Ovary (tissue), 9 donors: ENCODE results near the gene RANBP10. TPM values are rescaled to one million over a fixed set of nuclear protein-coding genes. Genes with fewer than 3 reads are reported as not detected.

Source experiments
- DNase-seq, 5 donors: peaks; one replicate each; pipeline ENCODE4 v3.0.0-alpha.2; 2019 to 2020
- H3K27ac ChIP-seq, 2 donors: fragments of 200-600 bp; one replicate each; pipeline versions ENCODE4 v1.5.1 to v1.8.0; 2019 to 2022
- H3K27me3 ChIP-seq: fragments of 200-600 bp; one replicate; pipeline ENCODE4 v1.8.0; 2022
- H3K36me3 ChIP-seq: fragments of 200-600 bp; sonication (generic); one replicate; pipeline ENCODE4 v1.5.1; 2019
- H3K4me1 ChIP-seq: one replicate; pipeline ENCODE4 v1.8.1; 2013; ENCODE audit warnings: mild to moderate bottlenecking, moderate library complexity; ENCODE audit not compliant: insufficient read depth
- H3K4me3 ChIP-seq: fragments of 200-600 bp; sonication (generic); one replicate; pipeline ENCODE4 v1.5.1; 2017
- H3K9me3 ChIP-seq, 2 donors: fragments of 200-600 bp in 1 of 2; sonication (generic) in 1 of 2; one replicate each; pipeline versions ENCODE4 v1.5.1 to v1.8.1; 2013 to 2019; ENCODE audit warnings: mild to moderate bottlenecking in 1 of 2, moderate library complexity in 1 of 2
- CTCF ChIP-seq, 3 donors: fragments of 450-650 bp in 2 of 3; fragments of 200-600 bp in 1 of 3; IDR thresholded peaks; one replicate each; pipeline versions ENCODE4 v1.5.1 to v1.8.0; 2016 to 2022; ENCODE audit warnings: antibody characterized with exemption in 3 of 3, mild to moderate bottlenecking in 1 of 3
- EP300 ChIP-seq: sonication (generic); formaldehyde crosslinking; IDR thresholded peaks from one replicate; pipeline ENCODE4 v1.6.1; 2017; ENCODE audit warnings: antibody characterized with exemption
- POLR2A ChIP-seq: fragments of 450-650 bp; IDR thresholded peaks from one replicate; pipeline ENCODE4 v1.6.1; 2017; ENCODE audit warnings: antibody characterized with exemption, mild to moderate bottlenecking, moderate library complexity
- WGBS, 3 donors: extraction: QIAGEN DNeasy Blood & Tissue Kit in 1 of 3; methylation state at CpG; one replicate each; pipeline versions ENCODE4 v1.1.5 to v1.1.7; 2013 to 2017; 5-methylcytosine and 5-hydroxymethylcytosine counted together
- intact Hi-C, 4 donors: fragments of 100-400 bp; cut with DNase I; formaldehyde crosslinking; loops; one replicate each; pipeline versions ENCODE4 v1.11.0 to v1.15.1; 2022 to 2023
- polyA plus RNA-seq, 2 donors: library from polyadenylated mRNA; stranded (reverse); fragments of 200-250 nt in 1 of 2; fragments of 350-450 nt in 1 of 2; fragmentation: Illumina TruSeq in 1 of 2; extraction: RNeasy Lipid Tissue Mini Kit (QIAGEN cat#74804) in 1 of 2; gene quantifications; one replicate each; pipeline ENCODE4 v1.2.3, GENCODE V29; 2013 to 2014
- total RNA-seq, 7 donors: library from RNA; depleted of rRNA in 2 of 7; stranded (reverse); fragments of >200 nt in 2 of 7; fragmentation: NEBNext Ultra II Directional in 3 of 7; extraction: Animal tissue kit (Norgen Biotek cat#: 25700) in 3 of 7; gene quantifications; one replicate each; pipeline versions ENCODE4 v1.1.0 to v1.2.4, GENCODE V29; 2016 to 2023
- donor health status: DM: no; HTN: no; CAD: no; lungs with moderate emphysema.
- donor health status: DM: no; HTN: no; CAD: no.
- donor health status: Bipolar disorder and iron deficiency.
- donor health status: DM: yes; HTN: yes; CAD: no.
- donor health status: DM: no; HTN: no; CAD: no.
- donor health status: DM: yes; HTN: yes; CAD: no.

RANBP10 gene
- total and polyA plus RNA-seq, 9 donors = 8.3 to 19.6 (median 16.9) TPM

- intact Hi-C loops = no loop called here
- 89 to 91% (median 90%) methylated on average over 3 of the region's 3 CpGs for WGBS, 3 donors
Observed at GRCh38 chr16:67749436-67750078, 56.8 kb downstream of the RANBP10 start.

GRCh38 chr16:67748834-67749233 is 57.5 kb downstream of the RANBP10 start:
- WGBS, 3 donors = 93 to 97% (median 94%) methylated on average over 3 of the region's 3 CpGs

More at GRCh38 chr16:67749436-67750078, 56.8 kb downstream of the RANBP10 start:
- no peaks in the 10 kb centered on the region for H3K27me3 ChIP-seq
- no peaks in the 10 kb centered on the region for H3K9me3 ChIP-seq
- H3K4me1 ChIP-seq = no peaks in the 10 kb centered on the region
- TF ChIP-seq CTCF (IDR thresholded peaks at IDR 0.05) = no peak
- no peak overlapping the region for H3K4me3 ChIP-seq
- H3K27ac ChIP-seq = no peak overlapping the region
- no peak for DNase-seq
- H3K36me3 ChIP-seq = no peaks in the 10 kb centered on the region

GRCh38 chr16:67746846-67747245 is 59.5 kb downstream of the RANBP10 start:
- DNase-seq = no peak
- no peak overlapping the region for H3K4me3 ChIP-seq
- intact Hi-C loops = no loop called here
- no peaks in the 10 kb centered on the region for H3K4me1 ChIP-seq
- H3K27me3 ChIP-seq = no peaks in the 10 kb centered on the region
- TF ChIP-seq EP300 = no peak
- TF ChIP-seq CTCF (IDR thresholded peaks at IDR 0.05) = no peak
- TF ChIP-seq POLR2A = no peak
- H3K27ac ChIP-seq = no peak overlapping the region
- H3K36me3 ChIP-seq = no peaks in the 10 kb centered on the region
- no peaks in the 10 kb centered on the region for H3K9me3 ChIP-seq

More at GRCh38 chr16:67748834-67749233, 57.5 kb downstream of the RANBP10 start:
- Histone ChIP-seq H3K36me3 (no peaks in the 10 kb centered on the region), H3K27ac (no peak overlapping the region), H3K4me3 (no peak overlapping the region), H3K27me3 (no peaks in the 10 kb centered on the region), H3K4me1 (no peaks in the 10 kb centered on the region), H3K9me3 (no peaks in the 10 kb centered on the region)
- TF ChIP-seq POLR2A (no peak), CTCF (IDR thresholded peaks at IDR 0.05) (no peak), EP300 (no peak)
- DNase-seq = no peak
- intact Hi-C loops = no loop called here

GRCh38 chr16:67741118-67741517 is 65.2 kb downstream of the RANBP10 start:
- Histone ChIP-seq H3K36me3 (no peaks in the 10 kb centered on the region), H3K9me3 (no peaks in the 10 kb centered on the region), H3K27me3 (no peaks in the 10 kb centered on the region), H3K4me3 (no peak overlapping the region), H3K4me1 (no peaks in the 10 kb centered on the region), H3K27ac (no peak overlapping the region)
- no peak for TF ChIP-seq POLR2A
- TF ChIP-seq CTCF (IDR thresholded peaks at IDR 0.05) = no peak
- no peak for TF ChIP-seq EP300
- DNase-seq = no peak
- intact Hi-C loops = no loop called here
- WGBS, 3 donors = 65 to 68% (median 66%) methylated on average over 4 of the region's 4 CpGs
